EH (cell line): ENCODE results near the gene ERMARD.
A peak's percentile ranks its signal among the peaks of the same experiment; 100 is the strongest.

ENCODE experiments used
- DNase-seq: peaks from one replicate; pipeline ENCODE4 v3.0.0-alpha.2; 2015; ENCODE audit warnings: low read depth

ERMARD gene

DNA sequence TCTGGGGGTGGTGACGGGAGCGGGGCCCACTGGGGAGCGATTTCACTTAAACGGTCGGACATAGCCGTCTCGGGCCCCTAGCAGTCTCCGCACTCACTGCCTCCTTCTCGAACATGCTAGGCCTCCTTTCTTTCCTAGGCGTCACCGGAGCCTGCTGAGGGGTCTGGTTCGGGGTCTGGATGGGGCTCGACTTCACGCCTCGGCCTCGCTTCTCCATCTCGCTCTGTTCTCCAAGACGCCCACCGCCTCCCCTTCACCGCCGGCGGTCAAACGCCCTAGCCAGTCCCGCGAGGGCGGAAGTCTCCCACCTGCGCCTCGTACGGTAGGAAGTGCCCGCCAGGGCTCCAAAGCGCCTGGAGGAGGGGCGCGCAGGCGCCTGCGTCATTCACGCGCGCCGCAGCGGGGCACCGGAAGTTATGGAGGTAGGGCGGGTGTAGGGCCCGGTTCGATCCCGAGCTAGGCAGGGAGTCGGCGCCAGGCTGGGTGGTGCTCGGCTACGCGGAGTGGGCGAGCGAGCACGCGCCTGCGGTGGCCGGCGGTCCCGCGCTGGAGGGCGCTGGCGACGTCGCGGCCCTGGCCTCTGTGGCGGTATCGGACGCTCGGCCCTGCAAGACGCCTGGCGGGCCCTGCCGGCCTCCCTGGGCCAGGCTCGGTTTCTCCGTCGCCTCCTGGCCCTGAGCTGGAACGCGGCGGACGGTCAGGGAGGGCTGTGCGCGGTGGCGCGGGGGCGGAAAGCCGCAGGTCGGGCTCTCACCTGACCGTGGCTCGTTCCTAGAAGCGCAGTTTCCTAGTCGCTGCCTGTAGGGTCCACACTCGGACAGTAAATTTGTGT, at the start of gene ERMARD, which contains the start of gene DYNLT2:
Gene ERMARD (plus strand): TSS at position 381 of the 832 bp plus-strand sequence. CDS start 36 bp downstream, at position 417.
Gene DYNLT2 (minus strand): TSS at position 331 of the 832 bp plus-strand sequence. CDS start 114 bp downstream, at position 217.
- peak; percentile 93 for DNase-seq

DNA sequence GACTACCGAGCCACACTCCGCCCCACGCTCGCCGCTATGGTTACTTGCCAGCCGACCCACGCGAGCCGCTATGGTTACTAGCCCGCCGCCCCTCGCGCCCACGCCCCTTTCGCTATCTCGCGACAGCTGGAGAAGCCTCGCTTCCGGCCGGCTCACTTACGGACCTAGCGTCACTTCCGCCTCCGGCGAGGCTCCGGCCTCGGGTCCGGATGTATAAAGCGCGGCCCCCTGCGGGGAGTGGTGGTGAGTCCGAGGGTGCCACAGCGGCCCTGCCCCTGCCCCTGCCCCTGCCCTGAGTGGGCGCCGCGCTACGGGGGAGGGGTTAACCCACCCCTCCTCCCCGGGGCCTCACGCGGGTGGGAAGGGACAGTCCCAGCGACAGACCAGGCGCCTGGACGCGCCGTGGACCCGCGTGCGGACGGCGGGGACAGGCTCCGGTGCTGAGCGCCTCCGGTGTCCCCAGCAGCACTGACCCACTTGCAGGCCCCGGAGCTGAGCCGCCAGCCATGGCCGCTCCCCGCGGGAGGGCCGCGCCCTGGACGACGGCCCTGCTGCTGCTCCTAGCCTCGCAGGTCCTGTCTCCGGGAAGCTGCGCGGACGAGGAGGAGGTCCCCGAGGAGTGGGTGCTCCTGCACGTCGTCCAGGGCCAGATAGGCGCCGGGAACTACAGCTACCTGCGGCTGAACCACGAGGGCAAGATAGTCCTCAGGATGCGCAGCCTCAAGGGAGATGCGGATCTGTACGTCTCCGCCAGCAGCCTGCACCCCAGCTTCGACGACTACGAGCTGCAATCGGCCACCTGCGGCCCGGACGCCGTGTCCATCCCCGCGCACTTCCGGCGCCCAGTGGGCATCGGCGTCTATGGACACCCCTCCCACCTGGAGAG, 49.2 kb upstream of the ERMARD start, which contains the start of the genes C6orf120 and WDR27:
Gene C6orf120 (plus strand): TSS at position 173 of the 886 bp plus-strand sequence. CDS start 334 bp downstream, at position 507.
Gene WDR27 (minus strand): TSS at position 76 of the 886 bp plus-strand sequence. CDS start 13,024 bp downstream, outside the sequence.
- peak; percentile 97 for DNase-seq

DNA sequence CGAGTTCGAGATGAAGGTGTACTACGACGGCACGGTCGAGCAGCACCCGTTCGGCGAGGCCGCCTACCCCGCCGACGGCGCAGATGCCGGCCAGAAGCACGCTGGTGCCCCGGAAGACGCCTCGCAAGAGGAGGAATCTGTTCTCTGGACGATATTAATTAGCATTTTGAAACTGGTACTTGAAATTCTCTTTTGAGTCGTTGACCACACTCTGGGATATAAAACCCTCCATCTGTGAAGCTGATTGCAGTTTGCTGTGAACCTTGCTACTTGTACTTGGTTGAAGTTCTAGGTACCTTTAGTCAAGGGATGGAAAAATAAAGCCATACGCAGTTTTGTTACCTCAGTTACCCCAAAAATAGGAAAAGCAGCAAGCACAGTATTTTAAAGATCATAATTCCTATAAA, 48.6 kb upstream of the ERMARD start:
- no peak for DNase-seq

DNA sequence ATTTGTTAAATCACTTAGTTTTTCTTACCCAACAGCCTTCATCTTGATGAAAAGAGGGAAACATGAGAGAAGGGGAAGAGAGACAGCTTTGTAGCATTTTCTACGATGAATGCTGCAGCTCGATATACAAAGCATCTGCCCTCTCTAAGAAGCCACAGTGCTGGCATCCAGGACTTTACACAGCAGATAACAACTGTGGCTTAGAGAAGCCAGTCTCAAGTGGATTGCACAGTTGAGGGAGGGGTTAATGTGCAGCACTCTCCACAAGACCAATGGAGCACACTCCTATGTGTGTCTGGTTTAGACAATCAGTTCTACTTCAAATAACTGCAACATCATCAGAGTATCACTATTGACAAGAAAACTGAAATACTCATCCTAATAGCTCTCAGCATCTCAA, 43.6 kb upstream of the ERMARD start:
- no peak for DNase-seq

DNA sequence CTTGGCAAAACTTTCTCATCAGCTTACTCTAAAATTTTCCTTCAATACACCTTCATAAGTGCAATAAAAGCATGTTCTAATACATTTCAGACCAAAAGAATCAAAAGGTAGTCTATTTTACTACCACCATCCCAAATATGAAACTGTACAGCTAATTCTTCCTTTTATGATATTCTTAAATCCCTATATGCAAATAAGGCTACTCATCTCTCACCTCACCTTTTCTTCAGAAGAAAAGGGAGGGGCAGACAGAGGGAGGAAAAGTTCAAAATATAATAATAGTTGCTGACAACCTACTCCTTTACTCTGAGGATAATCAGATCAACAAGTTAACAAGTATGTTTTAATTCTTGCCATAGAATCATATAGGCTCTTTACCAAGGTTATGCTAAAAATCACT, 42.1 kb upstream of the ERMARD start:
- DNase-seq: no peak

DNA sequence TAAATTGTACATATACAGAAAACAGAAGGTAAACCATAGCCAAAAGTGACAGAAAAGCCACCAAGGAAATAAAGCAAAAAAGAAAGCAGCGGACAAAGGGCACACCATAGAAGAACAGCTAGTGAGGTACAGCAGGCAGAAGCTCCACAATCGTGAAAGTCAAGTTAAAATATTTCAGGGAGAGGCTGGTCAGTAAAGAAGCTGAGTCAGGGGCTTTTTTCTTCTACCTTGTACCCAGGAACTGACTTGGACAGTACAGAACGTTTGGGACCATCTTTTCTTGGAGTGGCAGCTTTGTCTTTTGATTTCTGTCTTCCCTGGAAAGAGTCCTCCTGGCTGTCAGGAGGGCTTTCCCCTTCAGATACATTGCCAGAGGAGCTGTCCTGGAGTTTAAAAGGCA, 41.4 kb upstream of the ERMARD start:
- DNase-seq: no peak

DNA sequence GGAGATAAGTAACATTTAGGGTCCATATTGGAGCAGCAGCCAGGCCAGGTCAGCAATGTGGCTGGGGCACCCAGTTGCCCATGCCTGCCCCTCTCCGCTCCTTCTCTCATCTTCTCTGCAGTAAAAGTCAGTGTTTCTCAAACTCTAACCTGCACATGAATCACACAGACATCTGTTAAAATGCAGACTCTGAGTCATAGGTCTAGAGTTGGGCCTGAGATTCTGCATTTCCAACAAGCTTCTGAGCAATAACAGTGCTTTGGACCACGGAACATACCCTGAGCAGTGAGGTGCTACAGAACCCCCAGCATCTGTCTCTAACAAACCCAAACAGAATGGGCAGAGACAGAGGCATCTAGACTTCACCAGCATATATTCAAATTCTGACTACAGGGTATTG, 37.2 kb upstream of the ERMARD start:
- no peak for DNase-seq

DNA sequence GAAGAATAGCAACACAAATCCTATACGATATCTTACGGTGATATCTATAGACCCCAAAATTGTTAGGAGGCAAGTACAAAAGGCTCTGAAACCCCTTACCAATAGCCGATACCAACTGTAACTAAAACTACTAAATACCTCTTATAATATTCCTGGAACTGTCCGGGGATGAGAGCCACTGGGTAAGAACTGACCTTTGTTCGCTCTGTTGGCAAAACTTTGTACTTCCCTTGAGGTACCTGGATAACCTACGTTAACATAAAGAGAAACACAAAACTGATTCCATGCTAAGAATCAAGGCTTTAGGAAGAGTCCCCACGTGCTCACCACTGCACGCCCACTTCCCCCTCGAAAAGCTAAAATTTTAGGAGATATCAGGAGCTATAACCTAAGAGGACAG, 36.8 kb upstream of the ERMARD start:
- DNase-seq: no peak

DNA sequence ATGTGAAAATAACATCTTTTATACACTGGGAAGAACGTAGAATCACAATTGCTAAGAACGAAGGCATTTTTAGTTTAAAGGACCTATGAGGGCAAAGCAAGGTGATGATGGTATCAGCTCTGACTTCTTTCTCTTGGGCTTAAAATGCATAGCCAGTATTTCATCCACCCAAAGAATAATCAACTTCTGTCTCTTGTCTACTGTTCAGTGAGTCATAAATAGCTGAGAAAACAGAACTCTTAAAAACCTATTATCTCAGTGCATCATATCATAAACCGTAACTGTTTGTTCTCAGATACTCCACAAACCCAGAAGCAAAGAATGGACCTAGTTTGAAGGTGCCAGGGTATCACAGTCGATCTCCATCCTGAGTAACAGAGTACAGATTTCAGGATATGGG, 32.3 kb upstream of the ERMARD start:
- DNase-seq: no peak

DNA sequence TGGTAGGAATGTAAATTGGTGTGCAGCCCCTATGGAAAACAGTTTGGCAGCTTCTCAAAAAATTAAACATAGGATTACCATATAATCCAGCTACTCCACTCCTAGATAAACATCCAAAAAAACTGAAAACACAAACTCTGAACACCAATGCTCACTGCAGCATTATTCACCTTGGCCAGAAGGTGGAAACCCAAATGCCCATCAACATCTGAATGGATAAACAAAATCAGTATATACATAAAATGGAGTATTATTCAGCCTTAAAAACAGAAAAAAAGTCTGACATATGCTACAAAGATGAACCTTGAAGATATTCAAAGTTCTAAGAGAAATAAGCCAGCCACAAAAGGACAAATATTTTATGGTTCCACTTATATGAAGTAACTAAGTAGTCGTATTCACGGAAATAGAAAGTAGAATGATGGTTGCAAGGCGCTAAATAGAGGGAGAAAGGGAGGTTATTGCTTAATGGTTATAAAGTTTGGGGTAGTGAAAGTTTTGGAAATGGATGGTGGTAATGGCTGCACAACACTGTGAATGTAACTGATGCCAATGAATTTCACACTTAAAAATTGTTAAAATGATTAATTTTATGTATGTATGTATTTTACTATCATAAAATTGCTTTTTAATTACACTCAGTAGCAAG, 31.1 kb upstream of the ERMARD start:
- no peak for DNase-seq

DNA sequence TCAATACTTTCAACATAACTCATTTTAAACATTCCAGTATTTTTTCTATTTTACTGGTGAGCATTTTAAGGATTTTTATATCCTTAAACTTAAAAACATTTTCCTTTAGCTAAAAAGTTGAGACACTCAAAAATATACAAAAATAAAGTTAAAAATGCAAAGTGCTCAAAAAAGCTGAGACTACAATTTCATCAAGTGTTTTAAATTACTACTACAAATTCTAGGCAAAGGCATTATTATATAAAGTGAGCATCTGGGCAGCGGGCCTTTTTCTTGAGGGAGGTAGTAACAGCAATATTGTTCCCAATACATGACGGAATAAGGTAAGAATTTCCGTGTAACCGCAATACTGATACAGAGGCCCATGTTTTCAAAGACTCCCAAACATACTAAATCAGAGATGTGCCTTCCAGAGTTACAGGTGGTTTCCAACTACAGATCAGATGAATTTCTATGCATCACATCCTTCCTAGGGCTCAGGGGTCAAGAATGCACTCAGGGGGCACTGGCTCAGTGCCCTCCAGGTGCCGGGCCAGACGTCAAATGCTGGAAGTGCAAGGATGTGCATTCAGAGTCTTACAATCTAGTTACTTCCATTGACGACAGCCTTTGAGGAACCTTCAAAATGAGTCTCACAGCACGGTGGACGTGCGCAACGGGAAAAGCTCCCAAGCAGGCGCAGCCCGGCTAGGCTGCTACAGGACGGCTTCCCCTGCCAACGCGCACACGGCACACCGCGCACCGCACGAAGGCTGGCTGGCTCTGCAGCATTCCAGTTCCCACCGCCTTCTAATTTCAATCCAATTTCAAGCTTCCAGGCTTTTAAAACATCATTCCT, 28.8 kb upstream of the ERMARD start:
- DNase-seq: peak; percentile 55

DNA sequence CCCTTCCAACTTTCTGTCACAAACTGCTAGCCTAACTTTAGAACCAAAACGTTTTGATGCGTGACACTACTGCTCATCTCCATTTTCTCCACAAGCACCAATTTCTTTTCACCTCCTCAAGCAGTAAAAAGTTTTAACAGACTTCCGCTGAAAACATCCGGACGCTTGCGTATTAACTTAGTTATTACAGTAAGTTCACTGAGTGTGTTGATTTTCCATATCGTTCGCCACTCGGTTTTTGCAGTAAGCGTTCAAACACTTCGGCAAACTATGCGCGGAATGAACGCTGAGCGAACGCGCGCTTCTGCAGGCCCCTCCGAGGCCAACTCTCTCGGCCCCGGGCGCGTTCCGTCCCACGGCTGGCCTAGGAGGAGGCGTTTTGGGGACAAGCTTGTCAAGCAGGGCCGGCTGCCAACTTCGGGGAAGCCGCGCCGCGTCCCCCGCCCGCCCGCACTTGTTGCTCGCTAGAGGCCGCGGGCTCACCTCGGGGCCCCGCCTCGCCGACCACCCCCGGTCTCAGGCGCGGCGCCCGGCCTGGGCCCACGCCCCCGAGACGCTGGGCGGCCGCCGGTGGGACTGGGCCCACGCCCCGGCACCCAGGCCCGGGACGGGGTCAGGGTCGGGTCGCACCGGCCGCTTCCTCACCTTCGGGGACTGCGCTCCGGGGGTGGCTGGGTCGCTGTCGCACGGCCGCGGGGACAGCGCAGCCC, 28.1 kb upstream of the ERMARD start:
- DNase-seq: peak; percentile 76

DNA sequence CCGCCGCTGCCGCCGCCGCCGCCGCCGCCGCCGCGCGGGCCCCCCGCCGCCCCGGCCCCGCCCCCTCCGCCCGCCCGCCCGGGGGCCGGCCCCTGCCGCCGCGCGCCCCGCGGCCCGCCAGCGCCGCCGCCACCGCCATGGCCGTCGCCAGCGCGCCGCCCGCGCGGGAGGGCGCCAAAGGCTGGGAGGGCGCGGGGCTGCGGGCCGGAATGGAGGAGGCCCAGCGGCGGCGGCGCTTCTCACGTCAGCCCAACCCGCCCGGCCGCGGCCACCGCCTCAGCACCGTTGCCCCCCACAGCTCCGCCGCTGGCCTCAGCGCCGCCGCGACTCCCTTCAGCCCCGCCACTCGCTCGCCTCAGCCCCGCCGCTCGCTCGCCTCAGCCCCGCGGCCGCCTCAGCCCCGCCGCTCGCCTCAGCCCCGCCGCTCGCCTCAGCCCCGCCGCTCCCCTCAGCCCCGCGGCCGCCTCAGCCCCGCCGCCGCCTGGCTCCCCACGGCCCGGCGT, 27.4 kb upstream of the ERMARD start:
- DNase-seq: peak; percentile 38

DNA sequence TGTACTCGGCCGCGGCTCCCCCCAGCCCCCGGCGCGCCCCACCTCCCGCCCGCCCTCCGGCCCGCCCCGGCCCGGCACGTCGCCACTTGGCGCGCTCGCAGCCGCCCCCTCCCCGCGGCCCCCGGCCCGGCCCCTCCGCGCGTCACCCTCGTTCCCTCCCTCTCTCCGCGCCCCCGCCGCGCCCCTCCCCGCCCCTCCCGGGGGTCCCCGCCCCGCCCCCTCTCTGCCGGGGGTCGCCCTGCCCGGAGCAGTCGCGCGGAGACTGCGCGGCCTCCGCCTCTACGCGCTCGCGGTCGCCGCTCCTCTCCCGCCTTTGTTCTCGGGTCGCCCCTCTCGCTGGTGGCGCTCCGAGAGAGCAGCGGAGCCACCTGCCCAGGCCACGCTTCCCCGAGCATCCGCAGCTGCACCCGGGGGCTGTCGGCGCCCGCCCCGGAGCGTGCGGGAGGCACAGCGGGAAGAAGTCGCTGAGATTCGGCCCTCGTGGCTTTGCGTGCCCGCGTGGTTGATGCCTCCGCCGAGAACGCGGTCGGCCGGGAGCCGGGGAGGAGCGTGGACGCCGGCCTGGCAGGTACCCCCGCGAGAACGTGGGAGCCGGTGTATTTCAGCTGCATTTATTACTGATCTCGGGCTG, 26.8 kb upstream of the ERMARD start, which contains the start of gene PHF10:
Gene PHF10 (minus strand): TSS at position 7 of the 631 bp plus-strand sequence. CDS start 569 bp downstream, outside the sequence.
- peak; percentile 32 for DNase-seq

DNA sequence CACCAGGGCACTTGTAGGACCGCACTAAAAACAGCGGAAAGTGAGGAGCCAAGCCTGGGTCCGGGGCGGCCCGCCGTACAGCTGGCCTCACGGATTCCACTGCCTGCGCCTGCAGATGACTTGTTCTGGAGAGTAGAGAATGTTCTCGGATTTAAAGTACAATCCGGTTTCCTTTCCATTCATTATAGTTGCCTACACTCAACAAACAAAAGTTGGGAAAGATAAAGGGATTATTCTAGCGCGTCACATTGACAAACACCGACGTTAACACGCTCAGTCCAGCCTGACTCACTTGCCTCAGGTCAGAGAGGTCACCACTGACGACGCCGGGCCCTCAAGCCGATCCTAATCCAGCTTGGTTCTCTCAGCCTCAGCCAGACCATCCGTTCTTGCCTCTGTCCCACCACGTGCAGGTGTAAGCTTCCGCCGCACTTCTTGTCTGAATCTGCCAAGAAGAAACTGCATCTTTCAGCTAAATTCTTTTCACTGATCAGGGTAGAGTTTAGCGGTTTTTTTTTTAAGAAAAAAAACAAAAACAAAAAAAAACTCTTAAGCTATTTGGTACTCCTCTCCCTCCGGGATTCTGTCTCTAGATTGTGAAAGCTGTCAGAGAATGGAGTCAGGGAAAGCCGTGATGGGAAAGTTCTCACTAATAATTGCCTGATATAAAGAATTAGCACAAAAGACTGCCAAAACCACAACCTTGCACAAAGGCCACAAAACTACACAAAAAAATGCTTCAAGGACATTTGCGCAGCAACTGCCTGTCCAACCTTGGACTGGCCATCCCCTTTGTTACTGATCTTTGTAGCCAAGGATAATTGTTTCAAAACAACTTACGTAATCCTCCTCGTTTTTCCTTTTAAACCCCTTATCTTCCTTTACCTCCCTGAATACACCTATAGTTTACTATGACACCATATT, 26.0 kb upstream of the ERMARD start:
- peak; percentile 70 for DNase-seq

DNA sequence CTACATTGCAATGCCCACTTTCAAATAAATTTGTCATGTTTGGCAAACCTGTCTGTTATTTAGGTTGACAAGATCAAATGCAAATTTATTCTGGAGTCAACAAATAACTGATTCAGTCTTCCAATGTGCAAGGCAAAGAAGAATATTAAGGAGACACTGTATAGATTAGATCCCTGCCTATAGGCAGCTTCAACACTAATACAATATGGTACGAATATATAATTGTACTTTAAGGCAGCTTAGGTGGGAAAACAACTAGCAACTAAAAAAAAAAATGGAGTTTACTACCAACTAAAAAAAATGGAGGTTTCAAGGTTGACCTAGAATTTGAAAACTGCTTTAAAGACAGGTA, 25.4 kb upstream of the ERMARD start:
- DNase-seq: no peak

DNA sequence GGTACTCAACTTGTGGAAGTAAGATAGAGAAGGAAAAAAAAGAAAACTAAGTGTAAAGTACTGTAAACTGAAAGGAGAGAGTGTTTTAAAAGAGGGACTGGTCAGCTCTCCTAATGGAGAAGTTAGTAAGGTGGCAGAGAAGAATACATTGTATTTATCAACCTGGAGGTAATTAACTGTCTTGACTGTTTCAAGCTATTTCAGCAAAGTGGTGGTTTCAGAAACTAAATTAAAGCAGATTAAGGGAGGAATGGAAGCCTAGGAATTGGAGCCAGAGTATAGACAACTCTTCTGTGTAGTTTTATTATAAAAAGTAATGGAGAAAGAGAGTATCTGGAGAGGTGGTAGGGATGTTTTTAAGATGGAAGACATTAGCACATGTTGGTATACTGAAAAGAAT, 24.5 kb upstream of the ERMARD start:
- no peak for DNase-seq

DNA sequence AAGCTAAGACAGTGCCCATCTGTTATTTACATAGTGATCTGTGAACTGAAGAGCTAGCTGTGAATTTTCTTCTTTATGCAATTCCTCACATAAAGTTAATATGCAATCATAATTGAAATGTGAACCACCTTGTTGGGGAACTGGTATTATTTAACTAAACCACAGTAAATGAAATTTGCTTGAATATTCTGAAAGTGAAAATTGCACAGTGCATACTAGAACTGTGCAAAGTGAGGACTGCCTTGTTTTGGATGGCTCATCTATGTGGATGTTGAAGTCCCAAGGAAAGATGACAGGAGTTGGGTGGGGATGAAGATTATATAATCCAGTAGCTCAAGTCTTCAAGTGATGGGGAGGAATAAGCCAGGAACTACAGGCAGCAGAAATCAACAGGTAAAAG, 21.5 kb upstream of the ERMARD start:
- DNase-seq: no peak
